SK-N-MC (cell line): ENCODE data around the gene GPR108.
"Not testable (repeated sequence)": the region's sequence is repeated elsewhere in the genome, so short reads cannot be mapped to it uniquely, and the experiment has no call there.

Experiments used
- EZH2 ChIP-seq: fragments of 200-600 bp; sonication (generic); IDR thresholded peaks from one replicate; pipeline ENCODE4 v1.6.1; 2017; ENCODE audit warnings: antibody characterized with exemption
- POLR2AphosphoS5 ChIP-seq: IDR thresholded peaks from 2 replicates; pipeline ENCODE4 v1.6.1; 2012; ENCODE audit warnings: mild to moderate bottlenecking, low read depth, low read length, borderline replicate concordance

GRCh38 chr19:6776045-6776444, 38.7 kb upstream of the GPR108 start:
- not testable (repeated sequence) for TF ChIP-seq POLR2AphosphoS5, EZH2
